GM19240 (cell line): ENCODE measurements around the gene FUT8.
"Not testable (repeated sequence)": the region's sequence is repeated elsewhere in the genome, so short reads cannot be mapped to it uniquely, and the experiment has no call there.

Experiments used
- DNase-seq: peaks from one replicate; pipeline ENCODE4 v3.0.0; 2011; ENCODE audit warnings: low spot score; ENCODE audit not compliant: insufficient read length

FUT8 gene

DNA sequence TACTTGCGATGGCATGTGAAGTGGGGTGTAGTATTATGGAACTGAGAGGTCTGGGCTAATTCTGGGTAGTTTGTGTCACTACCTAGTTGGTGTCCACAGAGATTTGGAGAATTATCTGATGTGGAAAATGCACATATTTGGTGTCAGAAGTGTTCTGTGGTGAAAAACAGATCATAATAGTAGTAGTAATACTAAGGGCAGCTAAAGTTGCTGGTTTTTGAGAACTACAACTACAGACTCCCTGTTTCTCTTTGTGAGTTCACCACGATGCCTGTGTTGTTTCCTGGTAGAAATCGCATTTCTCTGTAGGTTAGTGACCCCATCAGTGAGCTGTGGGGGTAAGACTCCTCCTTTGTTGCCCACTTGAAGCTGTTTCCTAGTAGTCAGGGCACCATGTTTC lies 206.5 kb downstream of the FUT8 start:
- DNase-seq = no peak

DNA sequence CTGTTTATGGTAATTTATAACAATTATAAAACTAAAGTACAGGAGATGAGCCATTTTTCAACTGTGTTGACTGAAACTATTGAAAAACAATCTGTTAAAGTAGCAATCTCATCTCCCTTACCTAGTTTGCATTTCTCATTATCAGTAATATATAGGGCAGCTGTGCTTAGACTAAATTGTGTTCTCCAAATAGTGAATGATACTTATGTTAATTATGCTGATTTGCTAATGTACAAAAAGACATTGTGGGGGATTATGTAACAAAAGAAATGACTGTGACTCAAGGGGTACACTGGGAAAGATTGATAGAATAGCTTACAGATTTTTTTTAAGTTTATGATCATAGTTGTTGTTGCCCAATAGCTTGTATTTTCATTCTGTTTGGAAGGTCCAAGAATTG lies 207.7 kb downstream of the FUT8 start:
- DNase-seq = no peak

DNA sequence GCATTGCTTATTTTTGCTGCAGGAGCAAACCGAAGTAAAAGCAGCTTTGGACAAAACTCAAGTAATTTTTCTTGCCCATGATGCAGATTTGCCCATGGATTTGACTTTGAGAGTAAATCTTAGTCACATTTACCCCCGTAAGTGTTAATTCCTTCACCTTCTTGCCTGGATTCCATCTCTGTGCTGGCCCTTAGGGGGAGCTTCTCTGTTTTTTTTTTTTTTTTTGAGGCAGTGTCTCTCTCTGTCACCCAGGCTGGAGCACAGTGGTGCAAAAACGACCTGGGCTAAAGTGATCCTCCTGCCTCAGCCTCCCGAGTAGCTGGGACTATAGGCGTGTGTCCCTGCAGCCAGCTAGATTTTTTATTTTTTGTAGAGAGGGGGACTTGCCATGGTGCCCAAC lies 210.2 kb downstream of the FUT8 start:
- no peak for DNase-seq

DNA sequence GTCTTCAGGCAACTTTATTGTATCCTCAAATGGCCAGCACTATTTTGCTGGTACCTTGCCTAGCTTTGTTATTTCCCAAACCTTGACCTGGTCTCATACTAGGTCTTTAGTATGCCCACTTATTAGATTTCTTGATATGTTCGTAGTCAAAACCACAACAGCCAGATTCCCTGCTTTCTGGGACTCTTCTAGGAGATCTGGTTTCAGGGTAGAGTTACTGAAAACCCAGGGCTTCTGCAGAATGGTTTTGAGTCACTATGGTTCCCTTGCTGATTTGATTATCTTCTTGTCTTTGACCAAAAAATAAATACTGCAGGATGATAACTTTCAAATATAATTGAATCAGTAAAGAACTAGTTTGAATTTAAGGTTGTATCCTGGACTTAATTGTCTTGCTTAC lies 211.2 kb downstream of the FUT8 start:
- DNase-seq = no peak

DNA sequence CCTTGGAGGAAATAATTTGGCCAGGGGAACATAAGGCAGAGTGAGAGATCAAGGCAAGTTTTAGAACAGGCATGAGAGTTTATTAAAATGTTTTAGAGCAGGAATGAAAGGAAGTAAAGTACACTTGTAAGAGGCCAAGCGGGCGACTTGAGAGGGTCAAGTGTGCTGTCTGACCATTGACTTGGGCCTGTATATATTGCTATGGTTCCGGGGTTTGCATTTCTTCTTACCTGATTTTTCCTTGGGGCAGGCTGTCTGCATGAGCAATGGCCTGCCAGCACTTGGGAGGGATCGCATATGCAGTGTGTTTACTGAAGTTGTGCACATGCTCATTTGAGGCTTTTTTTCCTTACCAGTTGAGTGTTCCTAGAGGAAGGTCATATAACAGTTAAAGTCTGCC lies 214.8 kb downstream of the FUT8 start:
- DNase-seq = no peak

DNA sequence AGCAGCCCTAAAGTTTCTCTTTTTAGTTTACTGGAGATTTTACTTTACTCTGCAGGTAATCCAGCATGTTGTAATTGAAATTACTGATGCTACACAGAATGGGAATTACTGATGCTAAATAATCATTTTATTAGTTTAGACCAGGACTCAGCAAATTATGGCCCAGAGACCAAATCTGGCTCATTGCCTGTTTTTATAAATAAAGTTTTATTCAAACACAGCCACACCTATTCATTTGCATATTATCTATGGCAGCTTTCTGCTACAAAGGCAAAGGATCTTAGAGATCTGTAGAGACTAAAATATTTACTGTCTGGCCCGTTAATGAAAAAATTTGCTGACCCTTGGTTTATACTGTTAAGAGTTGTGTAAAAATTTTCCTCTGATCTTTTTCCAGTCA lies 216.1 kb downstream of the FUT8 start:
- DNase-seq = no peak

DNA sequence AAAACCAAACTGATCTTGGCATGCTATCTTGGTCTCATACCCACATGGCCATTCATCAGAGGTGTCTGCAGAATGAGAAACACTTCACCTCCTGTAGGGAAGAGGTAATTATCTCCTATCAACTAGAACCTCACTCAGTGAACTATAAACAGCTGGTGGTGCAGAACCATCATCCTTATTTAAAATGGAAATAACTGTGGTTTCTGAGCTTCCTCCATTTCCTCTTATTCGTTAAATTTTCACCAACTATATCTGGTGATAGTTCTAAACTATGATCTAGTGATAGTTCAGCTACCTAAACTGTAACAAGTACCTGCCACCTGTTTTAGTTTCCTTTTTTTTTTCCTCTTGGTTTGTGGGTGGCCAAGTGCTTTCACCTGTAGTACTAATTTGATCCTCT lies 218.5 kb downstream of the FUT8 start:
- DNase-seq = no peak

DNA sequence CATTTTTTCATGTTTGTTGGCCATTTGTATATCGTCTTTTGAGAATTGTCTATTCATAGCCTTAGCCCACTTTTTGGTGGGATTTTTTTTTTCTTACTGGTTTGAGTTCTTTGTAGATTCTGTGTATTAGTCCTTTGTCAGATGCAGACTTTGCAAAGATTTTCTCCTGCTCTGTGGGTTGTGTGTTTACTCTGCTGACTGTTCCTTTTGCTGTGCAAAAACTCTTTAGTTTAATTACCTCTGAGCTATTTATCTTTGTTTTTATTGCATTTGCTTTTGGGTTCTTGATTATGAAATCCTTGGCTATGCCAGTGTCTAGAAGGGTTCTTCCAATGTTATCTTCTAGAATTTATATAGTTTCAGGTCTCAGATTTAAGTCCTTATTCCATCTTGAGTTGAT lies 220.0 kb downstream of the FUT8 start:
- no peak for DNase-seq

DNA sequence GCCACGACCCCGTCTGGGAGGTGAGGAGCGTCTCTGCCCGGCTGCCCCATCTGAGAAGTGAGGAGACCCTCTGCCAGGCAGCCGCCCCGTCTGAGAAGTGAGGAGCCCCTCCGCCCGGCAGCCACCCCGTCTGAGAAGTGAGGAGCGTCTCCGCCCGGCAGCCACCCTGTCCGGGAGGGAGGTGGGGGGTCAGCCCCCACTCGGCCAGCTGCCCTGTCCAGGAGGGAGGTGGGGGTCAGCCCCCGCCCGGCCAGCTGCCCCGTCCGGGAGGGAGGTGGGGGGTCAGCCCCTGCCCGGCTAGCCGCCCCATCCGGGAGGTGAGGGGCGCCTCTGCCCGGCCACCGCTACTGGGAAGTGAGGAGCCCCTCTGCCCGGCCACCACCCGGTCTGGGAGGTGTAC lies 221.1 kb downstream of the FUT8 start:
- not testable (repeated sequence) for DNase-seq

DNA sequence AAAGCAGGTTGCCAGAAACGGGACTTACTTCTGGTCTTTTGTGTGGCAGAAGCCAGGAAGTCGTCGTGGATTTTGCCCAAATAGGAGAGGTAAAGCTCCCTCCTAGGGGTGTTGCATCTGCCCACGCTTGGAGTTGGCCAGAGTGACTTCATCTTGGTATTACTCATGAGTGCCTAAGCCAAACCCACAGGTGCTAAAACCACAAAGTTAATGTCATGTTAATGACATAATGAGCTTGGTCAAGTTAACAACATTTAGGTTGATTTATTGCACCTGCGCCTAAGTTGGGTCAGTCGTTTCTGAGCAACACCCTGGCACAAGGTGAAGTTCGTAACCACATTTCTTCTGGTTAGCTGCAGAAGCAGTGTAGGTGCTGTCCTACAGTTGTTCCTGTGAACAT lies 225.2 kb downstream of the FUT8 start:
- peak; percentile 52 for DNase-seq

DNA sequence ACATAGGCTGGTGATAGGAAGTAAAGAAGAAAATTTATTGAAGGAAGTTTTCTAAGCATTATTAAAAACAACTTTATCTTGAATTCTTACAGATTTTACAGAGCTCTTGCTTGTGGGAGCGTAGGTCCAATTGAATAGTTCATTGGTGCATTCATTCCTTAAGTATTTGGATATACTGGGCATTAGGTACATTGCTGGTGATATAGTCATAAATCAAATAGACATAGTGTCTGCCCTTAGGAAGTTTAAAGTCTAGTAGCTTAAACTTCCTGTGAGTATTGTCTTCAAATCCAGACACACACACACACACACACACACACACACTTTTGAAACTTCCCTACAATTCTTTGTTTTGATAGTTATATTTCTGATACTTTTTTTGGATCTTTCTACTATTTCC lies 226.7 kb downstream of the FUT8 start:
- DNase-seq = no peak

DNA sequence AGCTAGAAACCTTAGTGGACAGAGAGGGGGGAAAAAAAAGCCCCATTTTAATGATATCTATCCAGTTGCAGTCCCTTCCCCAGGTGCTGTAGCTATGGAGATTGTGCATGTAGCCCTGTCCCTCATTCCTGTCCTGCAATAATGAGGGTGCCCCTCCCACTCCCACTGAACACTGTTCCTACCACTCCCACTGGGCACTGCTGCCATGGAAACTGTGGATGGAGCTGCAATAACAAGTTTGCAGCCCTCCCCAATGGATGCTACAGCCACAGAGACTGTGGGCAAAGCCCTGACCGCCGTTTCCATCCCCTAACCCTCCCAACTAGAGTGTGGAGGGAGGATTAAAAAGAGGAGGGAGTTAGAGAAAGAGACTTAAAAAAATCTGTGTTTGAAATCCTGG lies 238.3 kb downstream of the FUT8 start:
- DNase-seq = no peak

DNA sequence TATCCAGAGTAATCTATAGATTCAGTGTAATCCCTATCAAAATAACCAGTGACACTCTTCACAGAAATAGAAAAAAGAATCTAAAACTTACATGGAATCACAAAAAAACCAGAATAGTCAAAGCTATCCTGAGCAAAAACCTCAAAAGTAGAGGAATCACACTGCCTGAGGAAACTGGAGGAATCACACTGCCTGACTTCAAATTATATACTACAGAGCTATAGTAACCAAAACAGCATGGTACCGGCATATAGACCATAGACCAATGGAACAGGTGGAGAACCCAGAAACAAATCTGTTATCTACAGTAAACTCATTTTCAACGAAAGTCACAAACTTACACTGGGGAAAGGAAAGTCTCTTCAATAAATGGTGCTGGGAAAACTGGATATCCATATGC lies 244.0 kb downstream of the FUT8 start:
- no peak for DNase-seq

DNA sequence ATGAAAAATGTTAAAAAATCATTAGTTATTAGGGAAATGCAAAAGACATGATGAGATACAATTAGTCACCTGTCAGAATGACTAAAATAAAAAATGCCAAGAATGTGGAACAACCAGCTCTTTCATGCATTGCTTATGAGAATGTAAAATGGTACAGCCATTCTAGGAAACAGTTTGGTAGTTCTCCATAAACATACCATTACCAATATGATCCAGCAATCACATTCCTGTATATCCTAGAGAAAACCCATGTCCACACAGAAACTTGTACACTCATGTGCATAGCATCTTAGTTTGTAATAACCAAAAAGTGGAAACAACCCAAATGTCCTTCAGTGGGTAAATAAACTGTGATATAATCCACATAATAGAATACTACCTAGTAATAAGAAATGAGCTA lies 245.7 kb downstream of the FUT8 start:
- no peak for DNase-seq

DNA sequence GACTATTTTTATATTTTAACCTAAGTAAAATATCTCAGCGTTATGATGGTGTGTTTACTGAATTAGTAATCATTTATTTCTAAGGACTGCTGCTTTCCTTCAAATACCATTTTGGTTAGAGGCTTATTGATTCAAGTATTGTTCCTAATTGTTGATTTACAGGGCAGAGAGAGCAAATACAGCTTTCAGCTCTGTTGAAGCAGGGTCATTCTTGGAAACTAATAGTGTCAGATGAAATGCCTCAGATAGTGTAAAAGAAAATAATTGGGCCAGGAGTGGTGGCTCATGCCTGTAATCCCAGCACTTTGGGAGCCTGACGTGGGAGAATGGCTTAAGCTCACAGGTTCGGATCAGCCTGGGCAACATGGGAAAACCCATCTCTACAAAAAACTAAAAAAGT lies 249.3 kb downstream of the FUT8 start:
- no peak for DNase-seq

DNA sequence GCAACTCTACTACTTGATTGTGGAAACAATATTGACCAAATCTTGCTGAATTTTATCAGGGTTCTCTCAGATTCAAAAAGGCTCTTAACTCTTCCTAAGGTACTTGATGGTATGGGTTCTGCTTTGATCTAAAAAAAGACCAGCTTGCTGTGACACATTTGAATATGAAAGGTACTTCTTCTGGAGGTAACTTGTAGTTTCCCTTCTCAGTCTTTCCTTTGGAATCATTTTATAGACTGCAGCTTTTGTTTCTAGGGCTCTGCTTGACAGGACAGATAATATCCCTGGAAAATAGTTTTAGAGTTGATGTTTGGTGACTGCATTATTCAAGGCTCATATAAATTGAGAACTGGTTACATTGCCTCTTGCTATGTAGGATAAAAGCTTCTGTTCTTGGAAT lies 251.9 kb downstream of the FUT8 start:
- DNase-seq = no peak

DNA sequence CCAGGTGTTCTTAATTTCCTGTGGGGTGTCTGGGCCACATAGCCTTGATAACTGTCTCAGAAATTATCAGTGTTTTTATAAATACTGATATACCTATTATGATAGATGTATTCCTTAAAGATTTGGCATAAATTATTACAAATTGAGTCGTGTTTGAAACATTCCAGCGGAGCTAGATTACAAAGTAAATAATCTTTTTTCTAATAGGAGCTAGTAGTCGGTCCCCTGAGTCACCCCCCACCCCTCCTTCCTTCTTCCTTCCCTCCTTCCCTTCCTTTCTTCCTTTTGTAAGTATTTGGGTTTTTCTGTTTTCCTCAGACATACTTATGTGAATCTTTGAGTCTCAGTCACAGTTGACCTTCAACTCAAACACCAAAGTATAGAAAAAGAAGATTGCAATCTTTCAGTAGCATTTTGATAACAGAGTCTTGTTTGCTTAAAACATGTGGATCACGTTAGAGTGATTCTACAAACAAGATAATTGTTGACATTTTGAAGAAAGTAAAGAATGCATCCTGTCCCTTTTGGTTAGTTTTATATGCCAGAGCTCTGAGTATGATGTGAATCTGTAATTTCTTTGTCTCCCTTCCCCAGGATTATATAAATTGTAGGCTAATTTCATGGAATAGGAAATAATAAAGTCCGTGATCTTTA lies 264.0 kb downstream of the FUT8 start:
- no peak for DNase-seq

DNA sequence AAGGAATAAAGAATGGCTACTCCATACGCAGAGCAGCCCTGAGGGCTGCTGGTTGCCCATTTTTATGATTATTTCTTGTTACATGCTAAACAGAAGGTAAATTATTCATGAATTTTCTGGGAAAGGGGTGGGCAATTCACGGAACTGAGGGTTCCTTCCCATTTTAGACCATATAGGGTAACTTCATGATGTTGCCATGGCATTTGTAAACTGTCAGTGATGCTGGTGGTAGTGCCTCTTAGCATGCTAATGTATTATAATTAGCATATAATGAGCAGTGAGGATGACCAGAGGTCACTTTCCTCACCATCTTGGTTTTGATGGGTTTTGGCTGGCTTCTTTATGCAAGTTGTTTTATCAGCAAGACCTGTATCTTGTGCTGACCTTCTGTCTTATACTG lies 273.0 kb downstream of the FUT8 start:
- DNase-seq = no peak

DNA sequence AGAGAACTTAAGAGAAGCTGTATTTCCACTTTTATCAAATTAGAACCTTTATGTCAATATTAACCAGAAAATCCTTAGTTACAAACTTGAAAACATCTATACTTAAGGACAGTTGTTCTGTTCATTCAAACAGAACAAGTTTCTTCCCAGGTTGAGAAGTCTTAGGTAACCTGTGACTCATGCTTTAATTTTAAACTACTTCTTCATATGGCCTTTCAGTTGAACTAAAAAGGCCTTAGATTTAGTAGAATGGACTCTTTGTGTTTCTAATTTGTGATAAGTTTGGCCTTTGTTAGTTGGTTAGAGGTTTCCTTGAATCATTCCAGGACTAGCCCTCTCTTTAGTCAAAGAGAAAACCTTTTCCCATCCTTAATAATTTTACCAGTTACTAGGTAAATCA lies 274.2 kb downstream of the FUT8 start:
- DNase-seq = no peak

DNA sequence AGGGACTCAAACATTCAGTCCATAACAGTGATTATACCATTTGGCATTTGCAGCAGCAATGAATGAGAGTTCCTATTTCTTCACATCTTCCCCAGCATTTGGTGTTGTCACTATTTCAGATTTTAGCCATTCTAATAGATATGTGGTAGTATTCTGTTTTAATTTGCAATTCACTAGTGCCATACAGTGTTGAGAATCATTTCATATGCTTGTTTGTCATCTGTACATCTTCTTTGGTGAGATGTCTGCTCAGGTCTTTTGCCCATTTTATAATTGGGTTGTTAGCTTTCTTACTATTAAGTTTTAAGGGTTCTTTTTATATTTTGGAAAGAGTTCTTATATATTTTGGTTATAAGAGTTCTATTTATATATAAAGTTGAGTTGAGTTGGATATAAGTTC lies 276.5 kb downstream of the FUT8 start:
- no peak for DNase-seq

DNA sequence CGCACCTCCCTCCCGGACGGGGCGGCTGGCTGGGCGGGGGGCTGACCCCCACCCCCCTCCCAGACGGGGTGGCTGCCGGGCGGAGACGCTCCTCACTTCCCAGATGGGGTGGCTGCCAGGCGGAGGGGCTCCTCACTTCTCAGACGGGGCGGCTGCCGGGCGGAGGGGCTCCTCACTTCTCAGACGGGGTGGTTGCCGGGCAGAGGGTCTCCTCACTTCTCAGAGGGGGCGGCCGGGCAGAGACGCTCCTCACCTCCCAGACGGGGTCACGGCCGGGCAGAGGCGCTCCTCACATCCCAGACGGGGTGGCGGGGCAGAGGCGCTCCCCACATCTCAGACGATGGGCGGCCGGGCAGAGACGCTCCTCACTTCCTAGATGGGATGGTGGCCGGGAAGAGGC lies 280.0 kb downstream of the FUT8 start:
- not testable (repeated sequence) for DNase-seq

DNA sequence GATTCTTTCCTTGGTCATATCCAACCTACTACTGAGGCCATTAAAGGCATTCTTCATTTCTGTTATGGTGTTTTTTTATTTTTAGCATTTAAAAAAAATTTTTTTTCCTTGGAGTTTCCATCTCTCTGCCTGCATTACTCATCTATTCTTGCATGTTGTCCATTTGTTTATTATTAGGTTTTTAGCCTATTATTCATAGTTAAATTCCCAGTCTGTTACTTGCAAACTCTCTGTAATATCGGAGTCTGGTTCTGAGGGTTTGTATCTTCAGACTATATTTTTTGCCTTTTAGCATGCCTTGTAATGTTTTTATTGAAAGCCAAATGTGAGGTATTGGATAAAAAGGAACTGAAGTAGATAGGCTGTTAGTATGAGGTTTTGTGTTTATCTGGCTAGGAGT lies 284.3 kb downstream of the FUT8 start:
- DNase-seq = no peak

DNA sequence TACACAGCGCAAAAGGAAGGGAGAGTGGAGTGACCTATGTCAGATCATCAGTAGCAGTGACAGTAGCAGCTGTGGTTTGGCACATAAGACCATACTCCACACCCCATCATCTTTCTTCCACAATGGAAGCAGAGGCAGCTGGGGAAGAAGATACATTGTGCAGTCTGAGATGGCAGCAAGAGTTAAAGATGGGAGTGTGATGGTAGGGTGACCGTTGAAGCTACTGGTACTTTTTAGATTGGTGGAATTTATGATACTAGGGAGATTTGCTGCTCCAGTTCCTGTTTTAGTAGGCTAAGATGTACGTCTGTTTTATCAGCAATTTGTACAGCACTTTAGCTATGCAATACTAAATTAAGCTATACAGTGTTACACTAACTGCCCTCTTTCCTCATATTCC lies 291.0 kb downstream of the FUT8 start:
- DNase-seq = no peak

DNA sequence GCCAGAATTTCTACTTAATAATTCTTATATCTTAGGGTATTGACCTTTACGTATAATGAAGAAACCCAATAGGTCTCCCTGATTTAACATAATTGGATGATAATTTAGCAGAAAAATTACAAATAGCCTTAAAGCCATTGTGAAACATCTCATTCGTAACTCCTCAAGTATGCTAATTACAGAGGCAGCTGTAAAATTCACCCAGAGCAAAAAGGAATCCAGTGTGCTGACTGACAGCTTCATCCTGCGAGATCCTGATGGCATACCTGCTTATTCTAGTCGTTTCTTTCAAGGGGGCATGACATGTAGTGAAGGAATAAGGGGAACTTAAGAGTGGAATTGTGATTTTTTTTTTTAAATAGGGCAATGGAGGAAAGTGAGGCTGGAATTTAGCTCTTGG lies 291.5 kb downstream of the FUT8 start:
- no peak for DNase-seq
